Right atrium auricular region (tissue), 2 donors: ENCODE measurements around the gene NPM3. TPM values are rescaled to one million over a fixed set of nuclear protein-coding genes. Genes with fewer than 3 reads are reported as not detected.
A peak's percentile ranks its signal among the peaks of the same experiment; 100 is the strongest.

Experiments
- DNase-seq: peaks from one replicate; pipeline ENCODE4 v3.0.0-alpha.2; 2019; ENCODE audit warnings: low spot score
- H3K27ac ChIP-seq, 2 donors: fragments of 200-600 bp; sonication (generic); 1 replicate in 1 of 2; 2 replicates in 1 of 2; pipeline ENCODE4 v1.5.1; 2016 to 2019
- H3K27me3 ChIP-seq, 2 donors: fragments of 200-600 bp; sonication (generic); one replicate each; pipeline versions ENCODE4 v1.5.1 to v1.6.0; 2017 to 2019
- H3K36me3 ChIP-seq: fragments of 200-600 bp; sonication (generic); one replicate; pipeline ENCODE4 v1.5.1; 2016
- H3K4me1 ChIP-seq, 2 donors: fragments of 200-600 bp; sonication (generic); one replicate each; pipeline versions ENCODE4 v1.5.1 to v1.6.0; 2017 to 2019
- H3K4me3 ChIP-seq, 2 donors: fragments of 200-600 bp; sonication (generic); 1 replicate in 1 of 2; 2 replicates in 1 of 2; pipeline ENCODE4 v1.5.1; 2017 to 2019; ENCODE audit warnings: mild to moderate bottlenecking in 1 of 2, moderate library complexity in 1 of 2
- H3K9me3 ChIP-seq, 2 donors: fragments of 200-600 bp; sonication (generic); one replicate each; pipeline ENCODE4 v1.5.1; 2019
- CTCF ChIP-seq, 2 donors: fragments of 200-600 bp; sonication (generic); IDR thresholded peaks; one replicate each; pipeline ENCODE4 v1.5.1; 2019; ENCODE audit warnings: antibody characterized with exemption in 2 of 2
- total RNA-seq, 2 donors: library from RNA; depleted of rRNA; stranded (reverse); fragments of >200 nt; gene quantifications; one replicate each; pipeline ENCODE4 v1.1.0, GENCODE V29; 2016

The NPM3 gene
- total RNA-seq, result 10 to 100 TPM in 1 of 2 donors, 1 to 10 TPM in 1; 6.2 to 14.7 TPM

- H3K27ac ChIP-seq, result peak within 1 kb of the TSS in 1 of 2 donors; percentile 44
- H3K4me3 ChIP-seq, result peak within 1 kb of the TSS; percentile 54 to 59
- H3K4me1 ChIP-seq, result peaks cover 0 to 55% of the 10 kb centered on the region in 2 donors
- peaks cover 31% of the 10 kb centered on the region for H3K36me3 ChIP-seq
- H3K27me3 ChIP-seq, result peaks cover 0 to 6% of the 10 kb centered on the region in 2 donors
- DNase-seq, result peak; percentile 87
- TF ChIP-seq CTCF (IDR thresholded peaks at IDR 0.05), result no peak
- no peaks in the 10 kb centered on the region for H3K9me3 ChIP-seq
Observed at GRCh38 chr10:101782811-101783735, at the start of gene NPM3. TSS of gene NPM3 (minus strand) at chr10:101783446. CDS start at chr10:101783390, 56 bp downstream.

- H3K4me3 ChIP-seq, result no peak overlapping the region
- H3K27ac ChIP-seq, result no peak overlapping the region
- H3K27me3 ChIP-seq, result no peaks in the 10 kb centered on the region
- H3K4me1 ChIP-seq, result peaks cover 0 to 56% of the 10 kb centered on the region in 2 donors
- no peak for DNase-seq
- H3K36me3 ChIP-seq, result peaks cover 7% of the 10 kb centered on the region
- H3K9me3 ChIP-seq, result no peaks in the 10 kb centered on the region
- TF ChIP-seq CTCF (IDR thresholded peaks at IDR 0.05), result no peak
Observed at GRCh38 chr10:101832325-101832771, 49.1 kb upstream of the NPM3 start.

GRCh38 chr10:101831169-101831811, 48.0 kb upstream of the NPM3 start:
- no peak for DNase-seq
- peaks cover 0 to 52% of the 10 kb centered on the region in 2 donors for H3K4me1 ChIP-seq
- no peaks in the 10 kb centered on the region for H3K27me3 ChIP-seq
- peak overlapping the region; percentile 27 to 55 for H3K4me3 ChIP-seq
- H3K36me3 ChIP-seq, result peaks cover 11% of the 10 kb centered on the region
- TF ChIP-seq CTCF (IDR thresholded peaks at IDR 0.05), result no peak
- no peaks in the 10 kb centered on the region for H3K9me3 ChIP-seq
- H3K27ac ChIP-seq, result peak overlapping the region; percentile 53 to 64

GRCh38 chr10:101830322-101831168, 47.3 kb upstream of the NPM3 start:
- DNase-seq, result peak; percentile 87
- Histone ChIP-seq H3K36me3 (peaks cover 11% of the 10 kb centered on the region), H3K4me3 (peak overlapping the region; percentile 27 to 55), H3K9me3 (no peaks in the 10 kb centered on the region), H3K4me1 (peaks cover 0 to 45% of the 10 kb centered on the region in 2 donors), H3K27me3 (no peaks in the 10 kb centered on the region), H3K27ac (peak overlapping the region; percentile 53 to 64)
- TF ChIP-seq CTCF (IDR thresholded peaks at IDR 0.05), result no peak

GRCh38 chr10:101829561-101830315, 46.5 kb upstream of the NPM3 start:
- peaks cover 0 to 38% of the 10 kb centered on the region in 2 donors for H3K4me1 ChIP-seq
- H3K27ac ChIP-seq, result peak overlapping the region; percentile 53 to 64
- H3K9me3 ChIP-seq, result no peaks in the 10 kb centered on the region
- peak overlapping the region; percentile 27 to 55 for H3K4me3 ChIP-seq
- no peaks in the 10 kb centered on the region for H3K27me3 ChIP-seq
- peaks cover 11% of the 10 kb centered on the region for H3K36me3 ChIP-seq
- TF ChIP-seq CTCF (IDR thresholded peaks at IDR 0.05), result no peak
- no peak for DNase-seq
